Loucy (cell line): ENCODE measurements around the gene FOXJ3.

Experiments
- CTCF ChIP-seq: fragments of 200-600 bp; sonication (generic); conservative IDR thresholded peaks from 2 replicates; pipeline ENCODE4 v1.5.1; 2014; ENCODE audit warnings: mild to moderate bottlenecking, antibody characterized with exemption, low read length
- EZH2phosphoT487 ChIP-seq: fragments of 200-600 bp; IDR thresholded peaks from 2 replicates; pipeline ENCODE4 v1.6.1; 2018; ENCODE audit warnings: antibody characterized with exemption, mild to moderate bottlenecking, moderate library complexity, borderline replicate concordance

GRCh38 chr1:42189931-42190853 is 144.8 kb downstream of the FOXJ3 start:
- no peak for TF ChIP-seq CTCF
- no peak for TF ChIP-seq EZH2phosphoT487
